Pons (tissue), 1 donor: ENCODE results near the gene ADAMTSL1.

Experiments
- DNase-seq: peaks from one replicate; pipeline ENCODE4 v3.0.0-alpha.2; 2016; ENCODE audit warnings: low spot score

ADAMTSL1 gene

GRCh38 chr9:18739641-18740318, 265.8 kb downstream of the ADAMTSL1 start:
- DNase-seq: no peak

- DNase-seq: no peak
Observed at GRCh38 chr9:18741359-18741758, 267.4 kb downstream of the ADAMTSL1 start.

GRCh38 chr9:18741945-18742344, 268.0 kb downstream of the ADAMTSL1 start:
- no peak for DNase-seq

- DNase-seq: no peak
Observed at GRCh38 chr9:18743421-18743820, 269.5 kb downstream of the ADAMTSL1 start.

GRCh38 chr9:18743971-18744370, 270.0 kb downstream of the ADAMTSL1 start:
- DNase-seq: no peak

- no peak for DNase-seq
Observed at GRCh38 chr9:18745710-18746109, 271.8 kb downstream of the ADAMTSL1 start.

GRCh38 chr9:18746631-18747030, 272.7 kb downstream of the ADAMTSL1 start:
- peak; percentile 47 for DNase-seq

- DNase-seq: peak; percentile 19
Observed at GRCh38 chr9:18747595-18747994, 273.6 kb downstream of the ADAMTSL1 start.

GRCh38 chr9:18748251-18748701, 274.3 kb downstream of the ADAMTSL1 start:
- no peak for DNase-seq

GRCh38 chr9:18749711-18750110, 275.8 kb downstream of the ADAMTSL1 start:
- DNase-seq: no peak

GRCh38 chr9:18753904-18754303, 280.0 kb downstream of the ADAMTSL1 start:
- DNase-seq: no peak

GRCh38 chr9:18754537-18754936, 280.6 kb downstream of the ADAMTSL1 start:
- DNase-seq: no peak

- DNase-seq: no peak
Observed at GRCh38 chr9:18755263-18755662, 281.3 kb downstream of the ADAMTSL1 start.

GRCh38 chr9:18756712-18757125, 282.8 kb downstream of the ADAMTSL1 start:
- DNase-seq: no peak

GRCh38 chr9:18759827-18760226, 285.9 kb downstream of the ADAMTSL1 start:
- DNase-seq: no peak

- no peak for DNase-seq
Observed at GRCh38 chr9:18761742-18762300, 287.9 kb downstream of the ADAMTSL1 start.

GRCh38 chr9:18766989-18767550, 293.1 kb downstream of the ADAMTSL1 start:
- no peak for DNase-seq

- no peak for DNase-seq
Observed at GRCh38 chr9:18768951-18769622, 295.1 kb downstream of the ADAMTSL1 start.

- DNase-seq: no peak
Observed at GRCh38 chr9:18770131-18770908, 296.4 kb downstream of the ADAMTSL1 start.

- DNase-seq: no peak
Observed at GRCh38 chr9:18771011-18771410, 297.1 kb downstream of the ADAMTSL1 start.

GRCh38 chr9:18771763-18772162, 297.8 kb downstream of the ADAMTSL1 start:
- DNase-seq: no peak

GRCh38 chr9:18775241-18775640, 301.3 kb downstream of the ADAMTSL1 start:
- no peak for DNase-seq
